HG03378 (cell line): ENCODE measurements around the gene DYNC1LI1.
"Not testable (repeated sequence)": the region's sequence is repeated elsewhere in the genome, so short reads cannot be mapped to it uniquely, and the experiment has no call there.

Experiments
- ATAC-seq: cut with Tn5 transposase; IDR thresholded peaks from one replicate; pipeline ENCODE4 v1.9.1; 2021; ENCODE audit warnings: mild to moderate bottlenecking, moderate library complexity; ENCODE audit not compliant: unreplicated experiment

DYNC1LI1 gene

DNA sequence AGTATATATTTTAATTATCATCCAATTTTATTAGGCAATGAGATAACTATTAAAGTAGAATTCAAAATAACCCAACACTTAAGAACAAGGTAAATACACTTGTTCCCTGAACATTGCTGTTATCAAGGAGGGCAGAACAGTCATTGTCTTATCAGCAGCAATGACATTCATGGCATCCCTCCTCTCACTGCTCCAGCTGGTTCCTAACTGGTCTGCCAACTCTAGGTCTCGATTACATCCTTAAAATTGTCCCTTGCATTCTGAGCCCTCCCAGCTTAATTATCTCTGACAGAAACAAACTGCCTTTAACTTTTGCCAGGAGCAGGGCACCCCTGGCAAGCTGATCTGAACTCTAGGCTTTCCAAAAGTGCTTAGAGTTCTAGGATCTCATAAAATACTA is 14.0 kb upstream of the DYNC1LI1 start:
- no peak for ATAC-seq

GRCh38 chr3:32583708-32584107 is 13.1 kb upstream of the DYNC1LI1 start:
- no peak for ATAC-seq

DNA sequence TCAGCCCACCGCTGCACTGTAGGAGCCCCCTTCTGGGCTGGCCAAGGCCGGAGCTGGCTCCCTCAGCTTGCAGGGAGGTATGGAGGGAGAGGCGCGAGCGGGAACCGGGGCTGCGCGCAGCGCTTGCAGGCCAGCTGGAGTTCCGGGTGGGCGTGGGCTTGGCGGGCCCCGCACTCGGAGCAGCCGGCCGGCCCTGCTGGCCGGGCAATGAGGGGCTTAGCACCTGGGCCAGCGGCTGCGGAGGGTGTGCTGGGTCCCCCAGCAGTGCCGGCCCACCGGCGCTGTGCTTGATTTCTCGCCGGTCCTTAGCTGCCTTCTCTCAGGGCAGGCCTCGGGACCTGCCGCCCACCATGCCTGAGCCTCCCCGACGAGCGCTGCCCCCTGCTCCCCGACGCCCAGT is 8.0 kb upstream of the DYNC1LI1 start:
- not testable (repeated sequence) for ATAC-seq

GRCh38 chr3:32577581-32578556 is 7.2 kb upstream of the DYNC1LI1 start:
- peak; percentile 96 for ATAC-seq

- no peak for ATAC-seq
Measured at GRCh38 chr3:32577174-32577573, 6.5 kb upstream of the DYNC1LI1 start.

DNA sequence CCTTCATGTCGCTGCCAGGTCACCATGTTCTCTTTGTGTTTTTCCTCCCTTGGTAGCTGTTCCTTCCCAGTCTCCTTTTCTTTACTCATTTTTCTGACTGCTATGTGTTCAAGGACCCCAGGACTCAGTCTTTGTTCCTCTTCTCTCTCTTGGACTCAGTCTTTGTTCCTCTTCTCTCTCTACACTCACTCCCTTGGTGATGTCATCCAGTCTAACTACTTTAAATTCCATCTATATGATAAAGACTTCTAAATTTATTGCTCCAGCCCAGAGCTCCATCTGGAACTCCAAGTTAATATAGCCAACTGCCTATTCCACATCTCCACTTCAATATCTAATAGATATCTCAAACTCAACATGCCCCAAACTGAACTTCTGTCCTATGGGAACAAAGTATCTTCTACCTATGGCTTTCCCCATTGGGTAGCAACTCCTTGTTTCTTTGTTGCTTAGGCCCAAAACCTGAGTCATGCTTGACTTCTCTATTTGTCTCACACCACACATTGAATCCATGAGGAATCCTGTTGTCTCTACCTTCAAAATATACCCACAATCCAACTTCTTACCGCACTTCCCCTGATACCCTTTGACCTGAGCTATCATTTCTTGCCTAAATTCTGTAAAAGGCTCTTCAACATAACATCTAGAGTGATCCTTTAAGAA is 4.9 kb upstream of the DYNC1LI1 start:
- no peak for ATAC-seq

GRCh38 chr3:32571192-32571485 is 481 bp upstream of the DYNC1LI1 start:
- no peak for ATAC-seq

- ATAC-seq: peak; percentile 45
Measured at GRCh38 chr3:32569540-32570420, 878 bp downstream of the DYNC1LI1 start.

DNA sequence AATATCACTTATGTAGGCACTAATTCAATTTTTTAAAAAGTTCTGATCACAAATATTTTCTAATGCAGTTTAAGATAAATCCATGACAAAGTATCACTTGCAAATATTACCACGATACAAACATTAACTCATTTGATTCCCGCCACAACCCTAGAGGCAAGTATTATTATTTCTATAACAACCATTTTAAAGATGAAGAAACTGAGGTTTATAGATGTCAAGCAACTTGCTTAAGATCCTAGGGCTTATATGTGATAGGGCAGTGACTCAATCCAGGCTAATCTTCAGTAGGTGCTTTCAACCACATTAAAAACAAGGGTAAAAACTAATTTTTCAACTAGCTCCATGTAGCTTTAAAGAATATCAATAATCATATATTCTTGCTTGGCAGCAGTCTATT is 1.7 kb downstream of the DYNC1LI1 start:
- no peak for ATAC-seq

DNA sequence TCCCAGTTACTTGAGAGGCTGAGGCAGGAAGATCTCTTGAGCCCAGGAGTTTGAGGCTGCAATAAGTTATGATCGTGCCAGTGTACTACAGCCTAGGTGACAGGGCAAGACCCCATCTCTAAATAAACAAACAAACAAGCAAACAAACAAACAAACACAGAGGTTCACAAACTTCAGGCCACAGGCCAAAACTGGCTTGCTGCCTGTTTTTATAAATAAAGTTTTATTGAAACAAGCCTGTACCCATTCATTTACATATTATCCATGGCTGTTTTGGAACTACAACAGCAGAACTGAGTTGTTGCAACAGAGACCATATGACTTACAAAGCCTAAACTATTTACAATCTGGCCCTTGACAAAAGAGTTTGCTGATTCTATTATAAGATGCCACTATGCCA is 6.5 kb downstream of the DYNC1LI1 start:
- no peak for ATAC-seq

DNA sequence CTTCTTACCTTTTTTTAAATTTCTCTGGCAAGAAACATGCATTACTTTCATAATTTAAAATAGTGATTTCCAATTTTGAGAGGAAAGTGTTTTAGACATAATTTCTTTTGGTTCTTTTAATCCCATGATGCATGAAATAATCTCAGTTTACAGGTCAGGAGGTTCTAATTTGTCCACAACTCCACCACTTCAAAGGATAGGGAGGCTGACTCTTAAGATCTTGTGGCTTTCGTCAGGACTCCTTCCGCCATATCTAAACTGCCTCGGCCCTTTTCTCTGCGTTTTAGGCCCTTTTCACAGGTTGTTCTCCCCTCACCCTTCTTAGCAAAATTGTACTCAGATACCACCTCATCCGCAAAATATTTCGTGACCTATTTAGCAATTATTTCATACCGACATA is 8.0 kb downstream of the DYNC1LI1 start:
- no peak for ATAC-seq

DNA sequence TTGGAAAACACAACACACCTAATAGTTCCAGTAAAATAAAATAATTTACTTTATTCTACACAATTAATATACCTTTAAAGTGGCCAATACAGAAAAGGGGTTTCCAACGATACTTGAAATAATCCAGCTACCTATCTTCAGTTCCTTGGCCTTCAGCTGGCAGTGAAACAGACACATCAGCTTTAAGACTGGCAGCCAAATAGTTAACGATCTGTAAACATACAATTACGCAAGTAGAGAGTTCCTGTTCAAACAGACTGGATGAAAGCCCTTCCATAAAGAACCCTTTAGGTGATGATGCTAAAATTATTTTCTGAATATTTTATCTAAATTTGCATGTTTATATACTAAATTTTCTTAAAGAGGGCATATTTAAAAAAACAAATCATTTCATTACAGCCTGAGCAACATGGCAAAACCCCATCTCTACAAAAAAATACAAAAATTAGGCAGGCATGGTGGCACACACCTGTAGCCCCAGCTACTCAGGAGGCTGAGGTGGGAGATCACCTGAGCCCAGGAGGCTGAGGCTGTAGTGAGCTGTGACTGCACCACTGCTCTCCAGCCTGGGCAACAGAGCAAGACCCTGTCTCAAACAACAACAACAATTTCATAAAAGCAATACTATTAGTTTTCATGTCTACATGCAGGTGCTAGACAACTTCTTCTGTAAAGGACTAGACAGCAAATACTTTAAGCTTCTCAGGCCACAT is 12.9 kb downstream of the DYNC1LI1 start:
- no peak for ATAC-seq

DNA sequence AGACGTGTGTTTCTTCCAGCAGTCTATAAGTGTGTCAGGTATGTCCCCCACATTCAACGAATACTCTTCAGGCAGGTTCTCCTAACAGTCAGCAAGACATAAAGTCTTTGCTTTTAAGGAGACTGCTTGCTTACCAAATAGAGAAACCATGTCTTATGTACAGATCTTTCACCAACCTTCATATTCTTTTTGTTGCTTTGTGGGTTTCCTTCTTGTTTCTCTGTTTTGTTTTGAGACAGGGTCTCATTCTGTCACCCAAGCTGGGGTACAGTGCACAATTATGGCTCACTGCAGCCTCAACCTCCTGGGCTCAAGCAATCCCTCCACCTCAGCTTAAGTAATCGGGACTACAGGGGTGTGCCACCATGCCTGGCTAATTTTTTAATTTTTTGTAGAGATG is 14.3 kb downstream of the DYNC1LI1 start:
- no peak for ATAC-seq

GRCh38 chr3:32553973-32554372 is 16.7 kb downstream of the DYNC1LI1 start:
- no peak for ATAC-seq

- ATAC-seq: no peak
Measured at GRCh38 chr3:32553459-32553858, 17.2 kb downstream of the DYNC1LI1 start.

GRCh38 chr3:32552013-32552412 is 18.6 kb downstream of the DYNC1LI1 start:
- ATAC-seq: no peak

- no peak for ATAC-seq
Measured at GRCh38 chr3:32551496-32551895, 19.2 kb downstream of the DYNC1LI1 start.

- ATAC-seq: no peak
Measured at GRCh38 chr3:32551087-32551486, 19.6 kb downstream of the DYNC1LI1 start.

GRCh38 chr3:32545305-32545704 is 25.4 kb downstream of the DYNC1LI1 start:
- ATAC-seq: no peak

DNA sequence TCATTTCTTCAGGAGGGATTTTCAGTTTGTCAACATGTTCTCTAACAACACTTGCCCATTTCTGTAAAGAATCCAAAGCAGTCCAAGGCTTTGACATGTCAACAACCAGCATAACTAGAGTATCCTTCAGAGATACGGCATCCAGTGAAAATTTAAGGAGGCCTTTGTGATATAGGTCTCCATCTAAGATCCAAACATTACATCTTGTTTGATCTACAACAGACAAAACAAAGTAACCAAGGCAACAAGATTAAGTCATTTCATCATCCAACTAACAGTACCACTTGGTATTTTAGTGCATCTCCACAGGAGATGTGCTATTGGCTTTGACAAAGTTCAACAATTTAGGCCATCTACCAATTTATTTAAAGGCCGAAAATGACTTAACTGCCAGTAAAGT is 25.8 kb downstream of the DYNC1LI1 start:
- ATAC-seq: no peak

GRCh38 chr3:32542807-32543206 is 27.9 kb downstream of the DYNC1LI1 start:
- no peak for ATAC-seq
